Measurements from ENCODE around the gene ADGRL3.

ADGRL3 gene

GRCh38 chr4:61299316-61299715 lies 99.2 kb downstream of the ADGRL3 start:
- Histone ChIP-seq H2AFZ (ENCODE audit: low read depth, low read length, severe bottlenecking) (no peak overlapping the region), H3K4me2 (ENCODE audit: low read depth, low read length, poor library complexity, severe bottlenecking) (no peak overlapping the region), H3K79me2 (ENCODE audit: insufficient read depth, low read length) (no peaks in the 10 kb centered on the region), H3F3A (ENCODE audit: insufficient read depth) (no peaks in the 10 kb centered on the region), H3K9me2 (replicated peaks; ENCODE audit: insufficient read depth, low read length) (no peaks in the 10 kb centered on the region), H3K9me3 (ENCODE audit: insufficient read depth, low read length) (no peaks in the 10 kb centered on the region), H4K20me1 (ENCODE audit: low read depth, low read length) (no peaks in the 10 kb centered on the region), H3K9ac (ENCODE audit: low read length) (no peak overlapping the region), H3K27ac (ENCODE audit: low read depth, low read length) (no peak overlapping the region), H3K4me3 (ENCODE audit: insufficient read depth, low read length, poor library complexity, severe bottlenecking) (no peak overlapping the region), H3K36me3 (ENCODE audit: low read length) (no peaks in the 10 kb centered on the region), H3K27me3 (ENCODE audit: low read length) (no peaks in the 10 kb centered on the region)
- TF ChIP-seq EZH2phosphoT487 (conservative IDR thresholded peaks at IDR 0.05; ENCODE audit: low read length) (no peak), CTCF (IDR thresholded peaks at IDR 0.05; ENCODE audit: insufficient read depth, low read length, poor library complexity, severe bottlenecking) (no peak)

GRCh38 chr4:61300266-61300844 lies 100.2 kb downstream of the ADGRL3 start:
- Histone ChIP-seq H2AFZ (ENCODE audit: low read depth, low read length, severe bottlenecking) (no peak overlapping the region), H3K4me2 (ENCODE audit: low read depth, low read length, poor library complexity, severe bottlenecking) (no peak overlapping the region), H4K20me1 (ENCODE audit: low read depth, low read length) (no peaks in the 10 kb centered on the region), H3K4me3 (ENCODE audit: insufficient read depth, low read length, poor library complexity, severe bottlenecking) (no peak overlapping the region), H3K27me3 (ENCODE audit: low read length) (no peaks in the 10 kb centered on the region), H3K9me2 (replicated peaks; ENCODE audit: insufficient read depth, low read length) (no peaks in the 10 kb centered on the region), H3K79me2 (ENCODE audit: insufficient read depth, low read length) (no peaks in the 10 kb centered on the region), H3K9ac (ENCODE audit: low read length) (no peak overlapping the region), H3F3A (ENCODE audit: insufficient read depth) (no peaks in the 10 kb centered on the region), H3K36me3 (ENCODE audit: low read length) (no peaks in the 10 kb centered on the region), H3K9me3 (ENCODE audit: insufficient read depth, low read length) (no peaks in the 10 kb centered on the region), H3K27ac (ENCODE audit: low read depth, low read length) (no peak overlapping the region)
- TF ChIP-seq EZH2phosphoT487 (conservative IDR thresholded peaks at IDR 0.05; ENCODE audit: low read length) (no peak), CTCF (IDR thresholded peaks at IDR 0.05; ENCODE audit: insufficient read depth, low read length, poor library complexity, severe bottlenecking) (no peak)

GRCh38 chr4:61301271-61301670 lies 101.1 kb downstream of the ADGRL3 start:
- Histone ChIP-seq H3K4me3 (ENCODE audit: insufficient read depth, low read length, poor library complexity, severe bottlenecking) (no peak overlapping the region), H3K4me2 (ENCODE audit: low read depth, low read length, poor library complexity, severe bottlenecking) (no peak overlapping the region), H3K9ac (ENCODE audit: low read length) (no peak overlapping the region), H3K27me3 (ENCODE audit: low read length) (no peaks in the 10 kb centered on the region), H4K20me1 (ENCODE audit: low read depth, low read length) (no peaks in the 10 kb centered on the region), H3K27ac (ENCODE audit: low read depth, low read length) (no peak overlapping the region), H3F3A (ENCODE audit: insufficient read depth) (no peaks in the 10 kb centered on the region), H3K36me3 (ENCODE audit: low read length) (no peaks in the 10 kb centered on the region), H3K79me2 (ENCODE audit: insufficient read depth, low read length) (no peaks in the 10 kb centered on the region), H3K9me3 (ENCODE audit: insufficient read depth, low read length) (no peaks in the 10 kb centered on the region), H2AFZ (ENCODE audit: low read depth, low read length, severe bottlenecking) (no peak overlapping the region), H3K9me2 (replicated peaks; ENCODE audit: insufficient read depth, low read length) (no peaks in the 10 kb centered on the region)
- TF ChIP-seq CTCF (IDR thresholded peaks at IDR 0.05; ENCODE audit: insufficient read depth, low read length, poor library complexity, severe bottlenecking), result no peak
- no peak for TF ChIP-seq EZH2phosphoT487 (conservative IDR thresholded peaks at IDR 0.05; ENCODE audit: low read length)
